ENCODE results near the gene ZNF423.

DNA sequence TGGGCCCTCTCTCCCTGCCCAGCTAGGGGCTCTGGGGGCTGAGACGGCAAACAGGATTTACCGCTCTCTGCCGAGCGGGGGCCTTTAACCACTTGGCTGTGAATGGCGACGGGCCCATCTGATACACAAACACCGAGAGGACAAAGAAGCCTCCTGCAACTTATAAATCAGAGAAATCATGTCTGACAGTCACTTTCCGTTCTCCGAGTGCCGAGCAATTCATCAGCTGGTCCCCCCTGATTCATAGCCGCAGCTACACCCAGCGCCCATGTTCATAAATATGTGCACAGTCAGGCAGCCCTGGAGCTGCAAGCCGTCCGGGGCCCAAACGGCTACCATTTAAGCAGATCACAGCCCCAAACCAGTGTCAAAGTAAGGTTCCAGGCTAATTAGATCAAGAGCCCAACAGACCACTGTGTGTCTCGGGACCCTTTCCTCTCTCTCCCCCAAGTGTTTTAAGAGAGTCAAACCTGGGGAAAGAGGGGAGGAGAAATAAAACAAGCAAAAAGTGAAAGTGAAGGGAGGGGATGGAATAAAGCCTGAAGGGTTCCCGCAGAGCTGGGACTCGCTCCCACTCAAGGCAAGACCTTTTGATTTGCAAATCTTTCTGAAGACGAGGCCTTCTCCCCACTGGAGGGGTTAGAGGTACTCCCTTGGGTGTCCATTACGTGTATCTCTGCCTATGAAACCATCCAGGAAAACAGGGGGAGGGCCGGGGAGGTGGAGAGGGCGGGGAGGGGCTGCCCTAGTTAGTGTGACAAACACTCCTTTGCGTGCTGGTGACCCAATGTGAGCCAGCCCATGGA is 327.6 kb downstream of the ZNF423 start:
- TF ChIP-seq, protein P1, sequence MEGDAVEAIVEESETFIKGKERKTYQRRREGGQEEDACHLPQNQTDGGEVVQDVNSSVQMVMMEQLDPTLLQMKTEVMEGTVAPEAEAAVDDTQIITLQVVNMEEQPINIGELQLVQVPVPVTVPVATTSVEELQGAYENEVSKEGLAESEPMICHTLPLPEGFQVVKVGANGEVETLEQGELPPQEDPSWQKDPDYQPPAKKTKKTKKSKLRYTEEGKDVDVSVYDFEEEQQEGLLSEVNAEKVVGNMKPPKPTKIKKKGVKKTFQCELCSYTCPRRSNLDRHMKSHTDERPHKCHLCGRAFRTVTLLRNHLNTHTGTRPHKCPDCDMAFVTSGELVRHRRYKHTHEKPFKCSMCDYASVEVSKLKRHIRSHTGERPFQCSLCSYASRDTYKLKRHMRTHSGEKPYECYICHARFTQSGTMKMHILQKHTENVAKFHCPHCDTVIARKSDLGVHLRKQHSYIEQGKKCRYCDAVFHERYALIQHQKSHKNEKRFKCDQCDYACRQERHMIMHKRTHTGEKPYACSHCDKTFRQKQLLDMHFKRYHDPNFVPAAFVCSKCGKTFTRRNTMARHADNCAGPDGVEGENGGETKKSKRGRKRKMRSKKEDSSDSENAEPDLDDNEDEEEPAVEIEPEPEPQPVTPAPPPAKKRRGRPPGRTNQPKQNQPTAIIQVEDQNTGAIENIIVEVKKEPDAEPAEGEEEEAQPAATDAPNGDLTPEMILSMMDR (IDR thresholded peaks at IDR 0.05): no peak
- no peak for TF ChIP-seq SIN3A (IDR thresholded peaks at IDR 0.05; ENCODE audit: borderline replicate concordance, insufficient read depth, low read depth, low read length)
